Osteocyte (in vitro differentiated cells): Measurements from ENCODE around the gene STAT5B. TPM values are rescaled to one million over a fixed set of nuclear protein-coding genes. Genes with fewer than 3 reads are reported as not detected.

Experiments used
- DNase-seq: peaks from one replicate; pipeline ENCODE4 v3.0.0; 2021; ENCODE audit warnings: mixed read lengths; ENCODE audit not compliant: unreplicated experiment; ENCODE audit errors: extremely low spot score
- H3K27ac Mint-ChIP-seq: one replicate; pipeline ENCODE4 v1.8.0; 2021; ENCODE audit warnings: mild to moderate bottlenecking, mixed read lengths; ENCODE audit not compliant: unreplicated experiment
- H3K27me3 Mint-ChIP-seq: one replicate; pipeline ENCODE4 v1.8.0; 2021; ENCODE audit warnings: mixed read lengths; ENCODE audit not compliant: unreplicated experiment
- H3K36me3 Mint-ChIP-seq: one replicate; pipeline ENCODE4 v1.8.0; 2021; ENCODE audit warnings: mixed read lengths; ENCODE audit not compliant: unreplicated experiment
- H3K4me1 Mint-ChIP-seq: one replicate; pipeline ENCODE4 v1.8.0; 2021; ENCODE audit warnings: mixed read lengths; ENCODE audit not compliant: unreplicated experiment
- H3K4me3 Mint-ChIP-seq: one replicate; pipeline ENCODE4 v1.8.0; 2021; ENCODE audit warnings: mild to moderate bottlenecking, moderate library complexity, mixed read lengths; ENCODE audit not compliant: unreplicated experiment
- H3K9me3 Mint-ChIP-seq: one replicate; pipeline ENCODE4 v1.8.0; 2021; ENCODE audit warnings: mixed read lengths; ENCODE audit not compliant: unreplicated experiment
- CTCF ChIP-seq: fragments of 200-600 bp; sonication (generic); IDR thresholded peaks from 2 replicates; pipeline ENCODE4 v1.5.0; 2021; ENCODE audit warnings: antibody characterized with exemption, mild to moderate bottlenecking, moderate library complexity
- total RNA-seq: library from RNA; stranded (reverse); gene quantifications from 2 replicates; pipeline ENCODE4 v1.2.1, GENCODE V29; 2021

Gene STAT5B
- total RNA-seq, 1 donor from 2014 or later: 41.3 TPM

GRCh38 chr17:42312285-42313130, 36.3 kb upstream of the STAT5B start:
- DNase-seq: peak; percentile 92
- Mint-ChIP-seq H3K4me1 (peaks cover 10% of the 10 kb centered on the region), H3K36me3 (peaks cover 42% of the 10 kb centered on the region), H3K27ac (peak overlapping the region; percentile 76), H3K27me3 (no peaks in the 10 kb centered on the region), H3K4me3 (no peak overlapping the region), H3K9me3 (no peaks in the 10 kb centered on the region)
- TF ChIP-seq CTCF: peak; percentile 69

GRCh38 chr17:42312035-42312284, 35.8 kb upstream of the STAT5B start:
- H3K4me1 Mint-ChIP-seq: peaks cover 10% of the 10 kb centered on the region
- TF ChIP-seq CTCF: no peak
- H3K9me3 Mint-ChIP-seq: no peaks in the 10 kb centered on the region
- peaks cover 40% of the 10 kb centered on the region for H3K36me3 Mint-ChIP-seq
- no peak for DNase-seq
- H3K27me3 Mint-ChIP-seq: no peaks in the 10 kb centered on the region
- no peak overlapping the region for H3K4me3 Mint-ChIP-seq
- peak overlapping the region; percentile 76 for H3K27ac Mint-ChIP-seq

GRCh38 chr17:42311240-42312034, 35.2 kb upstream of the STAT5B start:
- Mint-ChIP-seq H3K9me3 (no peaks in the 10 kb centered on the region), H3K27me3 (no peaks in the 10 kb centered on the region), H3K27ac (peak overlapping the region; percentile 76), H3K4me3 (no peak overlapping the region), H3K36me3 (peaks cover 37% of the 10 kb centered on the region), H3K4me1 (peaks cover 10% of the 10 kb centered on the region)
- TF ChIP-seq CTCF: no peak
- DNase-seq: no peak

- DNase-seq: no peak
- Mint-ChIP-seq H3K36me3 (peaks cover 38% of the 10 kb centered on the region), H3K27ac (peak overlapping the region; percentile 76), H3K4me1 (peaks cover 10% of the 10 kb centered on the region), H3K9me3 (no peaks in the 10 kb centered on the region), H3K27me3 (no peaks in the 10 kb centered on the region), H3K4me3 (no peak overlapping the region)
- TF ChIP-seq CTCF: no peak
Measured at GRCh38 chr17:42310787-42311215, 34.6 kb upstream of the STAT5B start.
